WTC11 (cell line): ENCODE results near the gene PTP4A1. TPM values are rescaled to one million over a fixed set of nuclear protein-coding genes. Genes with fewer than 3 reads are reported as not detected.

Source experiments
- ATAC-seq: fragments of 200-7000 bp; cut with Tn5 transposase; 2 replicates; pipeline ENCODE4 v1.10.0; 2021; ENCODE audit warnings: mild to moderate bottlenecking, moderate library complexity
- CTCF ChIA-PET: fragments of 300-600 bp; sonication (Branson Sonifier 250); formaldehyde crosslinking; loops from one replicate; lab custom pipeline; 2021; ENCODE audit warnings: antibody characterized with exemption; lab: Charles Lee
- POLR2A ChIA-PET: fragments of 350-600 bp; sonication (Branson Sonifier 250); formaldehyde crosslinking; loops from one replicate; lab custom pipeline; 2021; ENCODE audit warnings: antibody characterized with exemption; lab: Charles Lee
- DNase-seq: peaks from one replicate; pipeline ENCODE4 v3.0.0; 2021; ENCODE audit warnings: low spot score
- H3K27ac Mint-ChIP-seq: 2 replicates; pipeline ENCODE4 v1.8.0; 2021; ENCODE audit warnings: mixed read lengths
- H3K27me3 Mint-ChIP-seq: 2 replicates; pipeline ENCODE4 v1.8.0; 2021; ENCODE audit warnings: low read depth, mild to moderate bottlenecking, moderate library complexity, mixed read lengths
- H3K36me3 Mint-ChIP-seq: 2 replicates; pipeline ENCODE4 v1.8.0; 2021; ENCODE audit warnings: mixed read lengths
- H3K4me1 Mint-ChIP-seq: 2 replicates; pipeline ENCODE4 v1.8.0; 2022; ENCODE audit warnings: mixed read lengths
- H3K4me3 Mint-ChIP-seq: 2 replicates; pipeline ENCODE4 v1.8.0; 2021; ENCODE audit warnings: mild to moderate bottlenecking, moderate library complexity, mixed read lengths
- H3K9me3 Mint-ChIP-seq: 2 replicates; pipeline ENCODE4 v1.8.0; 2021; ENCODE audit warnings: mixed read lengths
- CREB1 ChIP-seq: sonication (generic); formaldehyde crosslinking; IDR thresholded peaks from 2 replicates; pipeline ENCODE4 v1.8.0; 2023; ENCODE audit warnings: mild to moderate bottlenecking, missing genetic modification reagents
- ELF4 ChIP-seq: sonication (generic); formaldehyde crosslinking; IDR thresholded peaks from 2 replicates; pipeline ENCODE4 v1.8.1; 2022; ENCODE audit warnings: low read depth, mild to moderate bottlenecking, moderate library complexity, missing genetic modification reagents
- ETV6 ChIP-seq: sonication (generic); formaldehyde crosslinking; IDR thresholded peaks from 2 replicates; pipeline ENCODE4 v1.8.1; 2022; ENCODE audit warnings: mild to moderate bottlenecking, missing genetic modification reagents
- FOXK1 ChIP-seq: sonication (generic); formaldehyde crosslinking; IDR thresholded peaks from 2 replicates; pipeline ENCODE4 v1.8.0; 2022; ENCODE audit warnings: mild to moderate bottlenecking, moderate library complexity, missing genetic modification reagents
- GABPB1 ChIP-seq: sonication (generic); formaldehyde crosslinking; IDR thresholded peaks from 2 replicates; pipeline ENCODE4 v1.8.1; 2023; ENCODE audit warnings: mild to moderate bottlenecking, missing genetic modification reagents
- GTF2I ChIP-seq: fragments of 250-450 bp; sonication (Bioruptor Pico); conservative IDR thresholded peaks from 2 replicates; pipeline ENCODE4 v1.4.0; 2021; ENCODE audit warnings: mild to moderate bottlenecking
- JUN ChIP-seq: sonication (generic); formaldehyde crosslinking; IDR thresholded peaks from 2 replicates; pipeline ENCODE4 v1.8.0; 2023; ENCODE audit warnings: mild to moderate bottlenecking, missing genetic modification reagents
- NFATC4 ChIP-seq: fragments of 250-450 bp; sonication (Bioruptor Pico); IDR thresholded peaks from 2 replicates; pipeline ENCODE4 v1.9.0; 2021; ENCODE audit warnings: mild to moderate bottlenecking
- NFYB ChIP-seq: sonication (generic); formaldehyde crosslinking; conservative IDR thresholded peaks from 2 replicates; pipeline ENCODE4 v1.8.0; 2022; ENCODE audit warnings: low read depth, missing genetic modification reagents
- OVOL2 ChIP-seq: fragments of 250-450 bp; sonication (Bioruptor Pico); IDR thresholded peaks from 2 replicates; pipeline ENCODE4 v1.9.0; 2021; ENCODE audit warnings: mild to moderate bottlenecking, borderline replicate concordance
- RORB ChIP-seq: fragments of 250-450 bp; sonication (Bioruptor Pico); IDR thresholded peaks from 2 replicates; pipeline ENCODE4 v1.9.0; 2021; ENCODE audit warnings: mild to moderate bottlenecking
- TEAD4 ChIP-seq: sonication (generic); formaldehyde crosslinking; IDR thresholded peaks from 2 replicates; pipeline ENCODE4 v1.8.0; 2022; ENCODE audit warnings: mild to moderate bottlenecking, missing genetic modification reagents
- ZNF232 ChIP-seq: sonication (generic); formaldehyde crosslinking; IDR thresholded peaks from 2 replicates; pipeline ENCODE4 v1.8.0; 2022; ENCODE audit warnings: mild to moderate bottlenecking, missing genetic modification reagents
- ZNF423 ChIP-seq: fragments of 250-450 bp; sonication (Bioruptor Pico); IDR thresholded peaks from 2 replicates; pipeline ENCODE4 v2.1.2; 2022; ENCODE audit warnings: mild to moderate bottlenecking, moderate library complexity
- ZNF671 ChIP-seq: fragments of 250-450 bp; sonication (Bioruptor Pico); IDR thresholded peaks from 2 replicates; pipeline ENCODE4 v1.8.0; 2021; ENCODE audit warnings: mild to moderate bottlenecking
- total RNA-seq: library from RNA; stranded (reverse); gene quantifications from 3 replicates; pipeline ENCODE4 v1.2.3, GENCODE V29; 2021
- TF ChIP-seq, protein P1 (sequence below): sonication (generic); formaldehyde crosslinking; IDR thresholded peaks from 2 replicates; pipeline ENCODE4 v1.8.1; 2023; ENCODE audit warnings: mild to moderate bottlenecking, missing genetic modification reagents, borderline replicate concordance
- TF ChIP-seq, protein P2 (sequence below): fragments of 250-450 bp; sonication (Bioruptor Pico); IDR thresholded peaks from 2 replicates; pipeline ENCODE4 v1.8.0; 2021; ENCODE audit warnings: mild to moderate bottlenecking
- TF ChIP-seq, protein P3 (sequence below): sonication (generic); formaldehyde crosslinking; IDR thresholded peaks from 2 replicates; pipeline ENCODE4 v1.8.0; 2023; ENCODE audit warnings: missing genetic modification reagents
- TF ChIP-seq, protein P4 (sequence below): sonication (generic); formaldehyde crosslinking; IDR thresholded peaks from 2 replicates; pipeline ENCODE4 v1.8.1; 2022; ENCODE audit warnings: low read depth, mild to moderate bottlenecking, moderate library complexity, missing genetic modification reagents, borderline replicate concordance
- TF ChIP-seq, protein P5 (sequence below): sonication (generic); formaldehyde crosslinking; IDR thresholded peaks from 2 replicates; pipeline ENCODE4 v1.8.1; 2022; ENCODE audit warnings: missing genetic modification reagents, borderline replicate concordance
- TF ChIP-seq, protein P6 (sequence below): sonication (generic); formaldehyde crosslinking; IDR thresholded peaks from 2 replicates; pipeline ENCODE4 v1.8.1; 2023; ENCODE audit warnings: mild to moderate bottlenecking, missing genetic modification reagents
- TF ChIP-seq, protein P7 (sequence below): sonication (generic); formaldehyde crosslinking; conservative IDR thresholded peaks from 2 replicates; pipeline ENCODE4 v1.8.1; 2023; ENCODE audit warnings: mild to moderate bottlenecking, low read depth, missing genetic modification reagents, moderate library complexity
- TF ChIP-seq, protein P8 (sequence below): fragments of 250-450 bp; sonication (Bioruptor Pico); IDR thresholded peaks from 2 replicates; pipeline ENCODE4 v1.9.0; 2021; ENCODE audit warnings: mild to moderate bottlenecking

PTP4A1 gene
- total RNA-seq, 1 experiment from 2014 or later: 56.9 TPM

DNA sequence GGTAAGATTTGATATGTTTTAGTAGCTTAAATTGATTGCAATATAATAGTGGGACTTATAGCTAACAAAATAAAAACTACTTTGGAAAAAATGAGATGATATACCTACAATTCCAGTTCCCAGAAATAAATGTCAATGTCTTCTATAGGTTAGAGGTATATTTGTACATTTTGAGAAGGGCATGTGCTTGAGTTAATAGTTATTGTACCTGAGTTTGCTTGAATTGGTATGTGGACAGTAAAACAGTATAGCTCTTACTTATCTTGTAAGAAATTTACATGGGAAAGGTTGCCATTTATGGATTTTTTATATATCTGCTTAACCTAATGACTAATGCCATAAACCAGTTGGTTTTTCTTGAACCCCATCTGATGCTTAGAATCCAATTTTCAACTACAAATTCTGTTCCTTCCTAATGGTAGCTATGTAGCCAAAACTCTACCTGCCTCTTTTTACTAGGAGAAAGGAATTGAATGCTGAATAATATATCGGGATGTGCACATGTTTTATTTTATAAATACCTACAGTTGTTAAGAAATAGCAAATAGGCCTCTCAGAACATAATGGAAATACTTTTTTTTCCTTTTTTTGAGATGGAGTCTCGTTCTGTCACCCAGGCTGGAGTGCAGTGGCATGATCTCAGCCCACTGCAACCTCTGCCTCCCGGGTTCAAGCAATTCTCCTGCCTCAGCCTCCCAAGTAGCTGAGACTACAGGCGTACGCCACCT is 4.9 kb downstream of the PTP4A1 start (continued):
- no peak for TF ChIP-seq NFATC4
- TF ChIP-seq, protein P1, sequence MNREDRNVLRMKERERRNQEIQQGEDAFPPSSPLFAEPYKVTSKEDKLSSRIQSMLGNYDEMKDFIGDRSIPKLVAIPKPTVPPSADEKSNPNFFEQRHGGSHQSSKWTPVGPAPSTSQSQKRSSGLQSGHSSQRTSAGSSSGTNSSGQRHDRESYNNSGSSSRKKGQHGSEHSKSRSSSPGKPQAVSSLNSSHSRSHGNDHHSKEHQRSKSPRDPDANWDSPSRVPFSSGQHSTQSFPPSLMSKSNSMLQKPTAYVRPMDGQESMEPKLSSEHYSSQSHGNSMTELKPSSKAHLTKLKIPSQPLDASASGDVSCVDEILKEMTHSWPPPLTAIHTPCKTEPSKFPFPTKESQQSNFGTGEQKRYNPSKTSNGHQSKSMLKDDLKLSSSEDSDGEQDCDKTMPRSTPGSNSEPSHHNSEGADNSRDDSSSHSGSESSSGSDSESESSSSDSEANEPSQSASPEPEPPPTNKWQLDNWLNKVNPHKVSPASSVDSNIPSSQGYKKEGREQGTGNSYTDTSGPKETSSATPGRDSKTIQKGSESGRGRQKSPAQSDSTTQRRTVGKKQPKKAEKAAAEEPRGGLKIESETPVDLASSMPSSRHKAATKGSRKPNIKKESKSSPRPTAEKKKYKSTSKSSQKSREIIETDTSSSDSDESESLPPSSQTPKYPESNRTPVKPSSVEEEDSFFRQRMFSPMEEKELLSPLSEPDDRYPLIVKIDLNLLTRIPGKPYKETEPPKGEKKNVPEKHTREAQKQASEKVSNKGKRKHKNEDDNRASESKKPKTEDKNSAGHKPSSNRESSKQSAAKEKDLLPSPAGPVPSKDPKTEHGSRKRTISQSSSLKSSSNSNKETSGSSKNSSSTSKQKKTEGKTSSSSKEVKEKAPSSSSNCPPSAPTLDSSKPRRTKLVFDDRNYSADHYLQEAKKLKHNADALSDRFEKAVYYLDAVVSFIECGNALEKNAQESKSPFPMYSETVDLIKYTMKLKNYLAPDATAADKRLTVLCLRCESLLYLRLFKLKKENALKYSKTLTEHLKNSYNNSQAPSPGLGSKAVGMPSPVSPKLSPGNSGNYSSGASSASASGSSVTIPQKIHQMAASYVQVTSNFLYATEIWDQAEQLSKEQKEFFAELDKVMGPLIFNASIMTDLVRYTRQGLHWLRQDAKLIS (CRISPR knock-in tag): no peak
- no peak for TF ChIP-seq ZNF671 (CRISPR knock-in tag)

DNA sequence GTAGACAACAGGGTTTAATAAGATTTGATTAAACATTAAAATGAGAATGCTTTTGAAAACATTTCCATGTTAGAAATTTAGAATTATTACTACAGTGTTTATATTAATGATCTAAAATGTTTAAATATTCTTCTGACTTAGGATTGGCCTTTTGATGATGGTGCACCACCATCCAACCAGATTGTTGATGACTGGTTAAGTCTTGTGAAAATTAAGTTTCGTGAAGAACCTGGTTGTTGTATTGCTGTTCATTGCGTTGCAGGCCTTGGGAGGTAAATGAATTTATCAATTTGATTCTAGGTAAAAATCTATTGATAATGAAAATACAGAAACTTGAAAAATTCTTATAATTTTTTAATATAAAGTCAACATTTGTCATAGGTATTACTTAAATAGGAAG is 6.5 kb downstream of the PTP4A1 start:
- Mint-ChIP-seq H3K4me1 (peaks cover 22% of the 10 kb centered on the region), H3K27ac (no peak overlapping the region), H3K9me3 (no peaks in the 10 kb centered on the region), H3K27me3 (no peaks in the 10 kb centered on the region), H3K36me3 (peaks cover 55% of the 10 kb centered on the region), H3K4me3 (no peak overlapping the region)
- DNase-seq (no peak), ATAC-seq (no peak)
- ChIA-PET POLR2A (no interaction called here), CTCF (no interaction called here)
- TF ChIP-seq, protein P2, sequence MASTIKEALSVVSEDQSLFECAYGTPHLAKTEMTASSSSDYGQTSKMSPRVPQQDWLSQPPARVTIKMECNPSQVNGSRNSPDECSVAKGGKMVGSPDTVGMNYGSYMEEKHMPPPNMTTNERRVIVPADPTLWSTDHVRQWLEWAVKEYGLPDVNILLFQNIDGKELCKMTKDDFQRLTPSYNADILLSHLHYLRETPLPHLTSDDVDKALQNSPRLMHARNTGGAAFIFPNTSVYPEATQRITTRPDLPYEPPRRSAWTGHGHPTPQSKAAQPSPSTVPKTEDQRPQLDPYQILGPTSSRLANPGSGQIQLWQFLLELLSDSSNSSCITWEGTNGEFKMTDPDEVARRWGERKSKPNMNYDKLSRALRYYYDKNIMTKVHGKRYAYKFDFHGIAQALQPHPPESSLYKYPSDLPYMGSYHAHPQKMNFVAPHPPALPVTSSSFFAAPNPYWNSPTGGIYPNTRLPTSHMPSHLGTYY: no peak
- TF ChIP-seq, protein P3, sequence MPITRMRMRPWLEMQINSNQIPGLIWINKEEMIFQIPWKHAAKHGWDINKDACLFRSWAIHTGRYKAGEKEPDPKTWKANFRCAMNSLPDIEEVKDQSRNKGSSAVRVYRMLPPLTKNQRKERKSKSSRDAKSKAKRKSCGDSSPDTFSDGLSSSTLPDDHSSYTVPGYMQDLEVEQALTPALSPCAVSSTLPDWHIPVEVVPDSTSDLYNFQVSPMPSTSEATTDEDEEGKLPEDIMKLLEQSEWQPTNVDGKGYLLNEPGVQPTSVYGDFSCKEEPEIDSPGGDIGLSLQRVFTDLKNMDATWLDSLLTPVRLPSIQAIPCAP (CRISPR knock-in tag): no peak
- TF ChIP-seq ZNF232 (CRISPR knock-in tag) (no peak), OVOL2 (CRISPR knock-in tag) (no peak), ZNF423 (CRISPR knock-in tag) (no peak), CREB1 (no peak), ETV6 (CRISPR knock-in tag) (no peak), GTF2I (CRISPR knock-in tag) (no peak), ELF4 (CRISPR knock-in tag) (no peak), RORB (CRISPR knock-in tag) (no peak), TEAD4 (no peak), JUN (CRISPR knock-in tag) (no peak), NFYB (CRISPR knock-in tag) (no peak), FOXK1 (CRISPR knock-in tag) (no peak), GABPB1 (no peak)
- TF ChIP-seq, protein P4, sequence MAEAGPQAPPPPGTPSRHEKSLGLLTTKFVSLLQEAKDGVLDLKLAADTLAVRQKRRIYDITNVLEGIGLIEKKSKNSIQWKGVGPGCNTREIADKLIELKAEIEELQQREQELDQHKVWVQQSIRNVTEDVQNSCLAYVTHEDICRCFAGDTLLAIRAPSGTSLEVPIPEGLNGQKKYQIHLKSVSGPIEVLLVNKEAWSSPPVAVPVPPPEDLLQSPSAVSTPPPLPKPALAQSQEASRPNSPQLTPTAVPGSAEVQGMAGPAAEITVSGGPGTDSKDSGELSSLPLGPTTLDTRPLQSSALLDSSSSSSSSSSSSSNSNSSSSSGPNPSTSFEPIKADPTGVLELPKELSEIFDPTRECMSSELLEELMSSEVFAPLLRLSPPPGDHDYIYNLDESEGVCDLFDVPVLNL (CRISPR knock-in tag): no peak
- TF ChIP-seq, protein P5, sequence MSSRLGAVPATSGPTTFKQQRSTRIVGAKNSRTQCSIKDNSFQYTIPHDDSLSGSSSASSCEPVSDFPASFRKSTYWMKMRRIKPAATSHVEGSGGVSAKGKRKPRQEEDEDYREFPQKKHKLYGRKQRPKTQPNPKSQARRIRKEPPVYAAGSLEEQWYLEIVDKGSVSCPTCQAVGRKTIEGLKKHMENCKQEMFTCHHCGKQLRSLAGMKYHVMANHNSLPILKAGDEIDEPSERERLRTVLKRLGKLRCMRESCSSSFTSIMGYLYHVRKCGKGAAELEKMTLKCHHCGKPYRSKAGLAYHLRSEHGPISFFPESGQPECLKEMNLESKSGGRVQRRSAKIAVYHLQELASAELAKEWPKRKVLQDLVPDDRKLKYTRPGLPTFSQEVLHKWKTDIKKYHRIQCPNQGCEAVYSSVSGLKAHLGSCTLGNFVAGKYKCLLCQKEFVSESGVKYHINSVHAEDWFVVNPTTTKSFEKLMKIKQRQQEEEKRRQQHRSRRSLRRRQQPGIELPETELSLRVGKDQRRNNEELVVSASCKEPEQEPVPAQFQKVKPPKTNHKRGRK: no peak
- TF ChIP-seq, protein P6, sequence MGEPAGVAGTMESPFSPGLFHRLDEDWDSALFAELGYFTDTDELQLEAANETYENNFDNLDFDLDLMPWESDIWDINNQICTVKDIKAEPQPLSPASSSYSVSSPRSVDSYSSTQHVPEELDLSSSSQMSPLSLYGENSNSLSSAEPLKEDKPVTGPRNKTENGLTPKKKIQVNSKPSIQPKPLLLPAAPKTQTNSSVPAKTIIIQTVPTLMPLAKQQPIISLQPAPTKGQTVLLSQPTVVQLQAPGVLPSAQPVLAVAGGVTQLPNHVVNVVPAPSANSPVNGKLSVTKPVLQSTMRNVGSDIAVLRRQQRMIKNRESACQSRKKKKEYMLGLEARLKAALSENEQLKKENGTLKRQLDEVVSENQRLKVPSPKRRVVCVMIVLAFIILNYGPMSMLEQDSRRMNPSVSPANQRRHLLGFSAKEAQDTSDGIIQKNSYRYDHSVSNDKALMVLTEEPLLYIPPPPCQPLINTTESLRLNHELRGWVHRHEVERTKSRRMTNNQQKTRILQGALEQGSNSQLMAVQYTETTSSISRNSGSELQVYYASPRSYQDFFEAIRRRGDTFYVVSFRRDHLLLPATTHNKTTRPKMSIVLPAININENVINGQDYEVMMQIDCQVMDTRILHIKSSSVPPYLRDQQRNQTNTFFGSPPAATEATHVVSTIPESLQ (CRISPR knock-in tag): no peak
- TF ChIP-seq, protein P7, sequence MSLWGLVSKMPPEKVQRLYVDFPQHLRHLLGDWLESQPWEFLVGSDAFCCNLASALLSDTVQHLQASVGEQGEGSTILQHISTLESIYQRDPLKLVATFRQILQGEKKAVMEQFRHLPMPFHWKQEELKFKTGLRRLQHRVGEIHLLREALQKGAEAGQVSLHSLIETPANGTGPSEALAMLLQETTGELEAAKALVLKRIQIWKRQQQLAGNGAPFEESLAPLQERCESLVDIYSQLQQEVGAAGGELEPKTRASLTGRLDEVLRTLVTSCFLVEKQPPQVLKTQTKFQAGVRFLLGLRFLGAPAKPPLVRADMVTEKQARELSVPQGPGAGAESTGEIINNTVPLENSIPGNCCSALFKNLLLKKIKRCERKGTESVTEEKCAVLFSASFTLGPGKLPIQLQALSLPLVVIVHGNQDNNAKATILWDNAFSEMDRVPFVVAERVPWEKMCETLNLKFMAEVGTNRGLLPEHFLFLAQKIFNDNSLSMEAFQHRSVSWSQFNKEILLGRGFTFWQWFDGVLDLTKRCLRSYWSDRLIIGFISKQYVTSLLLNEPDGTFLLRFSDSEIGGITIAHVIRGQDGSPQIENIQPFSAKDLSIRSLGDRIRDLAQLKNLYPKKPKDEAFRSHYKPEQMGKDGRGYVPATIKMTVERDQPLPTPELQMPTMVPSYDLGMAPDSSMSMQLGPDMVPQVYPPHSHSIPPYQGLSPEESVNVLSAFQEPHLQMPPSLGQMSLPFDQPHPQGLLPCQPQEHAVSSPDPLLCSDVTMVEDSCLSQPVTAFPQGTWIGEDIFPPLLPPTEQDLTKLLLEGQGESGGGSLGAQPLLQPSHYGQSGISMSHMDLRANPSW (CRISPR knock-in tag): no peak
- TF ChIP-seq, protein P8, sequence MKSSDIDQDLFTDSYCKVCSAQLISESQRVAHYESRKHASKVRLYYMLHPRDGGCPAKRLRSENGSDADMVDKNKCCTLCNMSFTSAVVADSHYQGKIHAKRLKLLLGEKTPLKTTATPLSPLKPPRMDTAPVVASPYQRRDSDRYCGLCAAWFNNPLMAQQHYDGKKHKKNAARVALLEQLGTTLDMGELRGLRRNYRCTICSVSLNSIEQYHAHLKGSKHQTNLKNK: no peak
